HG03097 (cell line): ENCODE measurements around the gene USP12.

ENCODE experiments used
- ATAC-seq: cut with Tn5 transposase; IDR thresholded peaks from one replicate; pipeline ENCODE4 v1.9.1; 2021; ENCODE audit not compliant: unreplicated experiment, low FRiP score

Gene USP12

GRCh38 chr13:27040826-27041108 lies 130.8 kb downstream of the USP12 start:
- no peak for ATAC-seq

- ATAC-seq = no peak
Measured at GRCh38 chr13:27039171-27039701, 132.4 kb downstream of the USP12 start.

- ATAC-seq = no peak
Measured at GRCh38 chr13:27038323-27038722, 133.3 kb downstream of the USP12 start.

- no peak for ATAC-seq
Measured at GRCh38 chr13:27037571-27037970, 134.0 kb downstream of the USP12 start.

GRCh38 chr13:27037171-27037570 lies 134.4 kb downstream of the USP12 start:
- ATAC-seq = no peak

- no peak for ATAC-seq
Measured at GRCh38 chr13:27036236-27036981, 135.2 kb downstream of the USP12 start.

GRCh38 chr13:27035892-27036235 lies 135.7 kb downstream of the USP12 start:
- no peak for ATAC-seq

GRCh38 chr13:27034678-27035111 lies 136.9 kb downstream of the USP12 start:
- no peak for ATAC-seq

- ATAC-seq = no peak
Measured at GRCh38 chr13:27028683-27029480, 142.7 kb downstream of the USP12 start.

GRCh38 chr13:27027086-27027667 lies 144.4 kb downstream of the USP12 start:
- ATAC-seq = no peak

- ATAC-seq = no peak
Measured at GRCh38 chr13:27026396-27026795, 145.2 kb downstream of the USP12 start.

GRCh38 chr13:27024776-27025492 lies 146.7 kb downstream of the USP12 start:
- no peak for ATAC-seq

GRCh38 chr13:27024074-27024461 lies 147.5 kb downstream of the USP12 start:
- no peak for ATAC-seq

- ATAC-seq = no peak
Measured at GRCh38 chr13:27023385-27024073, 148.1 kb downstream of the USP12 start.

- no peak for ATAC-seq
Measured at GRCh38 chr13:27022571-27023311, 148.9 kb downstream of the USP12 start.

- ATAC-seq = no peak
Measured at GRCh38 chr13:27020415-27020814, 151.2 kb downstream of the USP12 start.

- ATAC-seq = no peak
Measured at GRCh38 chr13:27018882-27019281, 152.7 kb downstream of the USP12 start.

- ATAC-seq = no peak
Measured at GRCh38 chr13:27018344-27018861, 153.2 kb downstream of the USP12 start.

GRCh38 chr13:27016875-27017274 lies 154.7 kb downstream of the USP12 start:
- ATAC-seq = no peak
